SJCRH30 (cell line): ENCODE results near the gene ETV3. TPM values are rescaled to one million over a fixed set of nuclear protein-coding genes. Genes with fewer than 3 reads are reported as not detected.
"Not testable (repeated sequence)": the region's sequence is repeated elsewhere in the genome, so short reads cannot be mapped to it uniquely, and the experiment has no call there.

ENCODE experiments used
- DNase-seq, 2 experiments: peaks; one replicate each; pipeline ENCODE4 v3.0.0-alpha.2; 2015 to 2020
- H3K27ac ChIP-seq: fragments of 250-450 bp; sonication (Bioruptor Pico); 2 replicates; pipeline ENCODE4 v1.5.1; 2020; ENCODE audit warnings: mild to moderate bottlenecking, moderate library complexity
- H3K27me3 ChIP-seq: fragments of 250-450 bp; sonication (Bioruptor Pico); 2 replicates; pipeline ENCODE4 v1.5.1; 2020; ENCODE audit warnings: mild to moderate bottlenecking, moderate library complexity
- H3K36me3 ChIP-seq: fragments of 250-450 bp; sonication (Bioruptor Pico); 2 replicates; pipeline ENCODE4 v1.5.1; 2020; ENCODE audit warnings: mild to moderate bottlenecking, moderate library complexity
- H3K4me1 ChIP-seq: fragments of 250-450 bp; sonication (Bioruptor Pico); 2 replicates; pipeline ENCODE4 v1.5.1; 2020; ENCODE audit warnings: mild to moderate bottlenecking, moderate library complexity
- H3K4me3 ChIP-seq: fragments of 250-450 bp; sonication (Bioruptor Pico); 2 replicates; pipeline ENCODE4 v1.5.1; 2020; ENCODE audit warnings: mild to moderate bottlenecking, moderate library complexity
- H3K9me3 ChIP-seq: fragments of 250-450 bp; sonication (Bioruptor Pico); replicated peaks from 2 replicates; pipeline ENCODE4 v1.5.1; 2020; ENCODE audit warnings: mild to moderate bottlenecking, moderate library complexity
- total RNA-seq: library from RNA; depleted of rRNA; stranded (reverse); fragments of >200 nt; shearing (Covaris generic); gene quantifications from 2 replicates; pipeline ENCODE4 v1.2.3, GENCODE V29; 2014

Gene ETV3
- total RNA-seq, 1 experiment from 2014 or later, result 12.5 TPM

DNA sequence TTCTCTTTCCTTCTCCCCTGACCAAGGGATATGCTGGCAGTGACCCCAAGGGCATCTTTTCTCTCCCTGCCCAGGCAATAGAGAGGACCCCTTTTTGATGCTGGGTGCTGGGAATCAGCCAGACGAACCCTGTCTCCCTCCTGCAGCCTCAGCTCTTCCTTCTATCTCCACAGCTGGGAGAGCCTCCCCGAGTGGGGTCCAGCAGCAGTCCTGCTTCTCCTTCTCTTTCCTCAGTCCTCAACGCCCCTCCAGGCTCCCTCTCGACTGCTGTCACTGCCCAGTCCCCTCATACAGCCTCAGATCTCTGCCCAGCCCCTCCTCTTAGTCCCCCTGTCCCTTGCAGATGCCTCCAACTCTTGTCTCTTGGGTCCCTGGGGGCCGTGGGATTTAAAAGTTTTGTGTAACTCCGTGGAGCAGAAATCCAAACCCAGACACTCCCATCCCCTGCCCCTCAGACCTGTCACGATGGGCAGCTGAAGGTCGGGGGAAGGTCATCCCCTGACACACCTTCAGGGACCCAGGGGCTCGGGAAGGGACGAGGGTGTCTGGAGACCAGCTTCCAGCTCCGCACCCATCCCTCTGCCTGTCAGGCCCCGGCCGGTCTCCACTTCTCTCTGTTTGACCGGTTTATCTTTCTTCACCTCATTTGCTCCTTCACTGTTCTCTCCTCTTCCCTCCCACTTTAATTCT is 32.8 kb downstream of the ETV3 start:
- Histone ChIP-seq H3K27me3 (peaks cover 12% of the 10 kb centered on the region; the same call in 1 of the 2 replicates), H3K9me3 (no peaks in the 10 kb centered on the region), H3K4me1 (no peaks in the 10 kb centered on the region), H3K36me3 (no peaks in the 10 kb centered on the region), H3K4me3 (no peak overlapping the region), H3K27ac (no peak overlapping the region)
- DNase-seq, result no peak

DNA sequence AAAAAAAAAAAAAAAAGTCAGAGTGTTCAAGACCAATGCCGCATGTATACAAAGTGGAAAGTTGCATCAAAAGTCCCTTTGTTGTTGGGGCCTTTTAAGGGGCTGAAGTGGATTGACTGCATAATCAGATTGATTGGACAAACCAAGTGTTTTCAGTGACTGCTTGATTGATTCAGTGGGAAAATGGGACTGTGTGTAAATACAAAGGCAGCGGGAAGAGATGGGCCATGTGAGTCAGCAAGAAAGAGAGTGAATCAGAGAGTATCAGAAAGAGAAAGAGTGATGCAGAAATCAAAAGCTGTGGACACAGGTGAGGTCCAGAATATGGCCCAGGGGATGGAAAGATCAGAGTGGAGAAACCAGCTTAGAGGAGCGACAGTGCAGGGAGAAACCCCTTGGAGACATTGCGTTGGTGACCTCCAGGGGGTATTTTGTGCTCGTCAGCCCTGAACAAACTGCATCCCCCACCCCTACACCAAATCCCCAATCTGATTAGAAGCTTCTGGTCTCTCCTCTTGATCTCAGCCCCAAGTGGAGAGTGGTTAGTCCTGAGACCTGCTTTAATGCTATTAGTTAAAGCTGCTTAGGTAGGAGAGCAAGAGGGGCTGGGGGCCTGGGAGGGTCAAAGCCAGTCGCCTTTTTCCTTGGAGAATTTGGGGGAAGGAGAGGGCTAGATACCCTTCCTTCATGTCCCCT is 33.4 kb downstream of the ETV3 start:
- Histone ChIP-seq H3K36me3 (no peaks in the 10 kb centered on the region), H3K9me3 (no peaks in the 10 kb centered on the region), H3K4me1 (no peaks in the 10 kb centered on the region), H3K27me3 (peaks cover 12% of the 10 kb centered on the region; the same call in 1 of the 2 replicates), H3K4me3 (no peak overlapping the region), H3K27ac (no peak overlapping the region)
- DNase-seq, result no peak

DNA sequence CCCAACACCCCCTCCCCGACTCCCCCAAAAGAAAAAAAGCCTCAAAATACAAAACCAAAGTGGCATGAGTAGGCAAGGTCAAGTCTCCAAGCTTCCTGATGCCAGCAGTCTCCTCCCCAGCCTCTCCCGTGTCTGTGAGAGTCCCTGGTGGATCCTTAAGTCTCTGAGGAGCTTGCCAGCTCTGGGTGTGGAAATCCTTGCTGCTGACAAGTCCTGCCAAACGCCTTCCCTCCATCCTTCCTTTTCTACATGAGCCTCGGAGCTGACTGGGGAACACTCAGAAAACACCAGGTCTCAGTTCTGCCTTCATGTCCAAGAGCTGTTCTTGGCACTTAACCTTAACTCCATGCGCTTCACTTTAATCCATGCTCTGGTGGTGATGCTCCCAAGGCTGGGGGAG is 34.9 kb downstream of the ETV3 start:
- H3K36me3 ChIP-seq, result no peaks in the 10 kb centered on the region
- H3K27me3 ChIP-seq, result peaks cover 3% of the 10 kb centered on the region; the same call in 1 of the 2 replicates
- no peaks in the 10 kb centered on the region for H3K4me1 ChIP-seq
- H3K27ac ChIP-seq, result no peak overlapping the region
- DNase-seq, result no peak
- H3K9me3 ChIP-seq, result no peaks in the 10 kb centered on the region
- H3K4me3 ChIP-seq, result no peak overlapping the region

DNA sequence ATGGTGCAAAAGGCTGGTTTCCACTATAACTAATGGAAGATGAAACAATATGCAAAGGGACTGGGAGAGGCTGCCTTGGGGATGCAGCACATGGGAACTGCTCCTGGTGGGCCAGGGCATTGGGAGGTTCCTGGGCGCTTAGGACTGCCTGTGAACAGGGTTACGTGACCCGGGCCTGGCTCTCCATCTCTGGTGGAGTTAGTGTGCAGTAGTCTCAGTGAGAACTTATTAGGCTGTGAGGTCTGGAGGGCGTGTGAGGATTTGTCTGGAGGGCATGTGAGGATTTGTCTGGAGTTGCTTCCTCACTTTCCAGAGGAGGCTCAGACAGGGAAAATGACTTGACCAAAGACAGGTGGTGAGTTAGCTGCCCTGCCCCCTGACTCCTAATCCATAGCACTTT is 37.0 kb downstream of the ETV3 start:
- Histone ChIP-seq H3K4me3 (no peak overlapping the region), H3K9me3 (no peaks in the 10 kb centered on the region), H3K36me3 (no peaks in the 10 kb centered on the region), H3K27ac (no peak overlapping the region), H3K4me1 (no peaks in the 10 kb centered on the region), H3K27me3 (0 out of 2 replicates have a peak, but pooled peaks cover 3% of the 10 kb centered on the region)
- DNase-seq, result peak in 1 of 2 experiments; percentile 19

DNA sequence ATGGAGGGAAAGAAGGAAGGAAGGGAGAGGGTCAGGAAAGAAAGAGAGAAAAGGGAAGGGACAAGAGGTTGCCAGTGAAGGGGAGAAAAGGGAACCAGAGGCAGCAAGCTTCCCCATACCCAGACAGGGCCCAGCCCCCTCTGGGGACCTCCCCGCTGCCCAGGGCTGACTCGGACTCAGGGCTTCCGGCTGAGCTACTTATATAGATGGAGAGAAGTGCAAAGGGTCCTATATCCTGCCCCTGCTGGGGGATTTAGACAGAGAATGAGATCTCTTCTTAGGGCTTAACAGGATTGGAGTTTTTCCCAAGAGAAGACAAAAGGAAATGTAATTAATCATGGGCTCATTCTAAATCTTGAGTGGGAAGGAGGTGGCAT is 38.6 kb downstream of the ETV3 start, which contains the start of gene ETV3L:
ETV3L (minus strand) TSS at position 176 of the 377 bp plus-strand sequence. CDS start 285 bp downstream, outside the sequence.
- no peaks in the 10 kb centered on the region for H3K36me3 ChIP-seq

DNA sequence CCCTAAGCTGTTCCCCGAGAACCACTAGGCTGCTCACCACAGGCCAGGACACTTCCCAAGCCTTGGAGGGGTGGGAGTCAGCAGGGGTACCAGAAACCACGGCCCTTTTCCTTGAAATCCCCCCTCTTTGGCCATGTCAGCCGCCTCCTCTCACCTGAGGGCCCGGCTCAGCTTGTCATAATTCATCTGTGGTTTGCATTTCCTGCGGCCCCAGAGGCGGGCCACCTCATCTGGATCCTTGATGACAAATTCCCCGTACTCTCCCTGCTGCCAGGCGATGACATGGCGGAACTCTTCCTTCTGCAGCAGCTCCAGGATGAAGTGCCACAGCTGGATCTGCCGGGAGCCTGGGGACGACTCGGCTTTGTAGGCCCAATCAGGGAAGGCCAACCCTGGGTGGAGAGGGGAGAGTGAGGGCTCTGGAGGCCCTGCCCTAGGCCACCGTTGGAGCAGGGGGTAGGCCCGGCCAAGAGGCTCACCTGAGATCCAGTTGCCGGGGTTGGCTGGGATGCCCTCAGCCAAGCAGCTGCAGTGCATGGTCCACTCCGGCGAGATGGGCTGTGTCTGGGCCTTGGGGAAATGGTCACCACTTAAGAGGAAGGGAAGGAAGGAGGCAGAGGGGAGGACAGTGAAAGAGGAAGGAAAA is 39.1 kb downstream of the ETV3 start:
- H3K27ac ChIP-seq, H3K9me3 ChIP-seq, H3K4me1 ChIP-seq, DNase-seq, H3K36me3 ChIP-seq, H3K27me3 ChIP-seq, H3K4me3 ChIP-seq: not testable (repeated sequence)

More for the DNA sequence above, 38.6 kb downstream of the ETV3 start, which contains the start of gene ETV3L:
- Histone ChIP-seq H3K9me3 (no peaks in the 10 kb centered on the region), H3K4me1 (no peaks in the 10 kb centered on the region), H3K27me3 (no peaks in the 10 kb centered on the region), H3K27ac (no peak within 1 kb of the TSS), H3K4me3 (no peak within 1 kb of the TSS)
- DNase-seq, result no peak

DNA sequence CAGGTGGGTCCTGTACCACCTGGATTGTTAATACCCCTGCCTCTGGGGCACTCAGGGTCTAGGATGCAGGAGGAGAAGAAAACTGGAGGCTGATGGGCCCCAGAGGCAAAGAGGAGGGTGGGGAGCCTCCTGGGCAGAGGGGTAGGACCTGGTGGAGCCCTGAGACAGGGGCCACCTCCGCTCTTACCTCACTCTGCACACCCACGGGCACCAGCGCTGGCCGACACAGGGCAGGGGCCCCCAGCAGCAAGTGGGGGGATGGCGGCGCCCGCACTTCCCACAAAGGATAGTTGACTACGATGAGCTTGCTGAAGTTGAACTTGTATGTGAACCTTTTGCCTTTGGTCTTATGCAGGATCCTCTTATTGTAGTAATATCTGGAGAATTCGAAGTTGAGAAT is 39.7 kb downstream of the ETV3 start:
- no peaks in the 10 kb centered on the region for H3K4me1 ChIP-seq
- H3K27ac ChIP-seq, result no peak overlapping the region
- no peaks in the 10 kb centered on the region for H3K36me3 ChIP-seq
- no peaks in the 10 kb centered on the region for H3K27me3 ChIP-seq
- H3K9me3 ChIP-seq, result no peaks in the 10 kb centered on the region
- DNase-seq, result no peak
- H3K4me3 ChIP-seq, result no peak overlapping the region

DNA sequence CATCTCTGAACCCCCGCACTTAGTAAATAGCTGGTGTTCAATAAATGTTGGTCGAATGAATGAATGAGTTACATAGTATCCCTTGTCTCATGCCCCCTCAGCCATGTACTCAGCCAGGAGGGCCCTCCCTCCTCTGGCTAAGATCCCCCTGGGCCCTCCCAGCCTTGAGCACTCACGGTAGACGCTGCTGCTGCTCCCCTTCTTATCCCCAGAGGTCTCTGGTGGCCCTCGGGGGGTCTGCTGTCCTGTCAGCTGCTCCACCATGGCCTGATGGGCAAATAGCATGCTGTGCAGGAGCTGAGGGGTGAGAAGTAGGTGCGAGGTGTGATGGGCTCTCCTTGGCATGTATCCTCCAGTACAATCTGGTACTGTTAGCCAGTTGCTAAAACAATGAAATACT is 40.5 kb downstream of the ETV3 start:
- DNase-seq, result no peak
- Histone ChIP-seq H3K4me3 (no peak overlapping the region), H3K9me3 (no peaks in the 10 kb centered on the region), H3K36me3 (no peaks in the 10 kb centered on the region), H3K27ac (no peak overlapping the region), H3K27me3 (no peaks in the 10 kb centered on the region), H3K4me1 (no peaks in the 10 kb centered on the region)

DNA sequence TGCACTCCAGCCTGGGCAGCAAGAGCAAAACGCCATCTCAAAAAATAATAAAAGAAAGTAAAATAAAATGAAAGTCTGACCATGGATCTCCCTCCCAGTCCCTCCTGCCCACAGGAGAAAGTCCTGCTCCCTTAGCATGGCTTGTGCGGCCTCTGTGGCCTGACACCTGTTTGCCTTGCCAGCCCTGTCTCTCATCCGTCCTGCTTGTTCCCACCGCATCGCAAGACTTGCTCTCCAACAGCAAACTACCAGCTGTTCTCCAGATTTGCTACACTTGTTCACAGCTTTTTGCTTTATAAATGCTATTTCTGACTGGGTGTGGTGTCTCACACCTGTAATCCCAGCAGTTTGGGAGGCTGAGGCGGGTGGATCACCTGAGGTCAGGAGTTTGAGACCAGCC is 41.3 kb downstream of the ETV3 start:
- Histone ChIP-seq H3K9me3 (no peaks in the 10 kb centered on the region), H3K4me3 (no peak overlapping the region), H3K27ac (no peak overlapping the region), H3K27me3 (no peaks in the 10 kb centered on the region), H3K36me3 (no peaks in the 10 kb centered on the region), H3K4me1 (no peaks in the 10 kb centered on the region)
- DNase-seq, result peak; percentile 46 to 62

DNA sequence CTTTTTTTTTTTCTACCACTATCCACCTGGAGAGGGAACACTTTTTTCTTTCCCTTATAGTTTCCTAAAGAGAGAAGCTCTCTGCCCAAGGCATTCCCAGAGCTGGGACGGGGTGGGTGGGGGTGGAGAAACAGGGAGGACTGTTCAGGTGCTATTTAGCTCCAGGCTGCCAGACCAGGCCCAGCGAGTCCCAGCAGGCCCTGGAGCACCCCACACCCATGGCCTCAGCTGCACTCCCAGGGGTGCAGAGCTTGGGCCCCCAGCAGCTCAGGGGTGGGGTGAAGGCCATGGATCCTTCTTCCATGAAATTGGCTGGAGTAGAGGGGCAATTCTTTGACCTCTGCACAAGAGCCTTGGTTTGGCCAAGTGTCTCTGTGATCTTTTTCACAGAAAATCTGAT is 42.6 kb downstream of the ETV3 start:
- no peak for DNase-seq
- Histone ChIP-seq H3K4me1 (no peaks in the 10 kb centered on the region), H3K4me3 (no peak overlapping the region), H3K9me3 (no peaks in the 10 kb centered on the region), H3K36me3 (no peaks in the 10 kb centered on the region), H3K27me3 (no peaks in the 10 kb centered on the region), H3K27ac (no peak overlapping the region)

DNA sequence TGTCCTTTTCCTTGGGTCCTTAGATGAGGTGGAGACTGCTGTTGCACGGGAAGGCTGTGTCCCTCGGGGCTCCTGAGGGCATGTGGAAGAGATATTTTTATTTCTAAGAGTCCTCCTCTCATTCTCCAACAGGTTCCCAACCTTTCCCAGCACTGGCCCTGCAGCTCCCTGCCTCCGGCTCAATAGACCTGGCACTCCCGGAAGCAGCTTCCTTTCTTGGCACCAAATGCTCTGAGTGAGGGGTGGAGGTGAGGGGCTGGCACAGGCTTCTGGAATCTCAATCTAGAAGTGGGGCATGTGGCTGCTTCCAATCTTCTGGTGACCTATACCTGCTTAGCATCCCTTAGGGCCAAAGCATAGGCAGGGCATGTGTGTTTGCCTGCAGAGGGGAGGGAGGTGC is 43.1 kb downstream of the ETV3 start:
- Histone ChIP-seq H3K27me3 (no peaks in the 10 kb centered on the region), H3K27ac (no peak overlapping the region), H3K4me3 (no peak overlapping the region), H3K4me1 (no peaks in the 10 kb centered on the region), H3K9me3 (no peaks in the 10 kb centered on the region), H3K36me3 (no peaks in the 10 kb centered on the region)
- no peak for DNase-seq

DNA sequence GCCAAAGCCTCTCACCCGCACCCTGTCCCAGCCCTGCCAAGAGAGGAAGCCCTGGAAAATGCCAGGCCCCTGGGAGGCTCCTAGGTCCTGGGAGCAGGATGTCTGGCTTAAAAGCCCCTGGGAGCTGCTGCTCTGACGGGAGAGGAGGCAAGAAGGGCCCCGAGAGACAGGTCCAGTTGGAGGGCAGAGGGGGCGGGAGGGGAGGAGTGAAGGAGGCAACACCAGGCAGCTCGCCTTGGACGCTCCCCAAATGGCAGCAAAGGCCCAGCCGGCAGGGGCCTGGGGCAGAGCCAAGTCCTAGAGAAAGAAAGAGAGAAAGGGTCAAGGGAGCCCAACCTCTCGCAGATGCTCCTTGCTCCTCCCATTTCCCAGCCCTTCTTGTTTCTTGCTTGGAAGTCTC is 45.4 kb downstream of the ETV3 start:
- DNase-seq, result no peak

DNA sequence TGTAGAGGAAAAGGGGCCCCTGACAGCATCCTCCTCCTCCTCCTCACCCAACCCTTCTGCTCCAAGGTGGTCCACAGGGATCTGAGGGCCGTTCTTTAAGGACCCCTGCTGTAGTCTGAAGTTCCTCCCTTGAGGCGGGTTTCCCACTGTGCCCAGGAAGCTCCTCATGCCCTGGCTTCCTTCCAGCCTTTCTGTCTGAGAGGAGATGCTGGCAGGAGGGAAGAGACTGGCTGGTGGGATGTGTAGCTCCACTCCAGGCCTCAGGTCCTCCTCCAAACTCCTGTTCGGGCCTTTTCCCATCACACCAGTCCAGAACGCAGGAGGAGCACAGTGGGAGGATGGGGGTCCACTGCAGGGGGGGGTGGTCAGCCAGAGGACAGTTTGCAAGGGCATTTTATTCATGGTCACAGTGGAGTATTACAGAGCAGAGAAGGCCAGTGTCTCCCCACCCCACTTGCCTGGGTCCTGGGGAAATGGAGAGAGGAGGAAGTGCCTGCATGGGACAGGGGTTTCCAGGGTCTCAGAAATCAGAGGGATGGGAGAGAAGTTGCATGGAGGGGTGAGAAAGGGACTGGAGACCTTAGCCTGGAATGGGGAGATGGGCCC is 46.4 kb downstream of the ETV3 start:
- Histone ChIP-seq H3K9me3 (no peaks in the 10 kb centered on the region), H3K27ac (no peak overlapping the region), H3K4me3 (no peak overlapping the region), H3K36me3 (no peaks in the 10 kb centered on the region), H3K4me1 (no peaks in the 10 kb centered on the region), H3K27me3 (peaks cover 8% of the 10 kb centered on the region)
- DNase-seq, result no peak

More for the DNA sequence above, 45.4 kb downstream of the ETV3 start:
- H3K4me1 ChIP-seq, result no peaks in the 10 kb centered on the region
- no peak overlapping the region for H3K4me3 ChIP-seq
- peaks cover 8% of the 10 kb centered on the region for H3K27me3 ChIP-seq
- H3K36me3 ChIP-seq, result no peaks in the 10 kb centered on the region
- no peaks in the 10 kb centered on the region for H3K9me3 ChIP-seq
- H3K27ac ChIP-seq, result no peak overlapping the region

DNA sequence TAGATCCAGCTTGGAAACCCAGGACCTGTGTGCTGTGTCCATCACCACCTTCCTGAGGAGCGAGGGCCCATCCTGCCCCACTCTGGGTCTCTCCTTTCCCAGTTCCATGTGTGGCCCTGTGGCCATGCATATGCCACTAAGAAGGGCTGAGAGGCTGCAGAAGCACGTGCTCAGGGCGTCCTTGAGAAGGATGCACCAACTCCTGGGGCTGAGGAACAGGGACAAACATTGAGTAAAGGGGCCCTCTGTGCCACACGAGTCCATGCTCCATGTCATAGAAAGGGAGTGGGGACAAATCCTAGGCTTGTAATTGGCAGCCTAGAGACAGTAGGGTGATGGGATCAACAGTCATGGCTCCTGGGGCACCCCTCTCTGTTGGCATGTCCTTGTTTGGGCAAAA is 47.0 kb downstream of the ETV3 start:
- DNase-seq, result no peak
- Histone ChIP-seq H3K4me1 (no peaks in the 10 kb centered on the region), H3K27ac (no peak overlapping the region), H3K27me3 (peaks cover 8% of the 10 kb centered on the region), H3K36me3 (no peaks in the 10 kb centered on the region), H3K4me3 (no peak overlapping the region), H3K9me3 (no peaks in the 10 kb centered on the region)

DNA sequence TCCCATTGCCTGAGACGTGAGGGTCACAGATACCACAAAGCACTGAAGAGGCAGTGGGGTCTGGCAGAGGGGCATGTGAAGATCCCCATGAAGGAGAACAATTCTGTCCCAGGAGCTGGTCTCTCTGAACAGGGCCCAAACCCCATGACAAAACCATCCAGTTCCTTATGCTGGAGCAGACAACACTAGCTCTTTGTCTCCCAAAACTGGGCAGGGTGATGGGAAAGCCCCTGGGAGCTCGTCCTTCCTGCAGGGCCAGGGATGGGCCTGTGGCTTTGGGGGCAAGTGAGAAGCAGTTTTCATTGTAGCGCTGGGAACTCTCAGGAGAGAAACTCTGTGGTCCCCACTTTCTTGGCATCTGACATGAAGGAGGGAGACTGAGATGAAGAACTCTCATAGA is 47.4 kb downstream of the ETV3 start:
- Histone ChIP-seq H3K27me3 (peaks cover 10% of the 10 kb centered on the region), H3K9me3 (no peaks in the 10 kb centered on the region), H3K36me3 (no peaks in the 10 kb centered on the region), H3K4me1 (no peaks in the 10 kb centered on the region), H3K4me3 (no peak overlapping the region), H3K27ac (no peak overlapping the region)
- DNase-seq, result no peak
